ENCODE data around the gene GIN1. TPM values are rescaled to one million over a fixed set of nuclear protein-coding genes. Genes with fewer than 3 reads are reported as not detected.
"Not testable (repeated sequence)": the region's sequence is repeated elsewhere in the genome, so short reads cannot be mapped to it uniquely, and the experiment has no call there.

GIN1 gene
- total RNA-seq (1 to 10 TPM; 2.7 to 6.2 (median 4.2) TPM), polyA plus RNA-seq (1 to 10 TPM; 2.2 to 2.3 TPM)

- intact Hi-C loops (cut with DNase I): no loop called here
- Histone ChIP-seq H3K9me3 (no peaks in the 10 kb centered on the region), H3K27ac (peak within 1 kb of the TSS; percentile 92 to 97 (median 94)), H3K4me1 (peaks cover 0 to 25% (median 24%) of the 10 kb centered on the region in 3 donors), H3K27me3 (no peaks in the 10 kb centered on the region), H3K4me3 (peak within 1 kb of the TSS; percentile 50 to 76 (median 68)), H3K36me3 (no peaks in the 10 kb centered on the region)
- 0 to 1% methylated on average over 46 of the region's 46 CpGs for WGBS, 2 donors
- ATAC-seq (peak; percentile 95 to 98 (median 97)), FAIRE-seq (peak; percentile 90), DNase-seq (peak; percentile 89 to 98 (median 94))
- no peak for TF ChIP-seq CTCF (IDR thresholded peaks at IDR 0.05)
Measured at GRCh38 chr5:103119765-103120606, at the start of gene GIN1, which contains the start of gene PPIP5K2. Gene GIN1 (minus strand): TSS chr5:103120138. CDS start chr5:103108707, 11,431 bp downstream. Gene PPIP5K2 (plus strand): TSS chr5:103120301. CDS start chr5:103129590, 9,289 bp downstream.

GRCh38 chr5:103166706-103167105 is 46.8 kb upstream of the GIN1 start:
- FAIRE-seq (no peak), DNase-seq (no peak), ATAC-seq (no peak)
- Histone ChIP-seq H3K36me3 (peaks cover 0 to 9% (median 0%) of the 10 kb centered on the region in 3 donors), H3K27ac (no peak overlapping the region), H3K4me3 (no peak overlapping the region), H3K9me3 (no peaks in the 10 kb centered on the region), H3K4me1 (no peaks in the 10 kb centered on the region), H3K27me3 (no peaks in the 10 kb centered on the region)
- intact Hi-C loops (cut with DNase I): no loop called here
- TF ChIP-seq CTCF (IDR thresholded peaks at IDR 0.05): no peak

DNA sequence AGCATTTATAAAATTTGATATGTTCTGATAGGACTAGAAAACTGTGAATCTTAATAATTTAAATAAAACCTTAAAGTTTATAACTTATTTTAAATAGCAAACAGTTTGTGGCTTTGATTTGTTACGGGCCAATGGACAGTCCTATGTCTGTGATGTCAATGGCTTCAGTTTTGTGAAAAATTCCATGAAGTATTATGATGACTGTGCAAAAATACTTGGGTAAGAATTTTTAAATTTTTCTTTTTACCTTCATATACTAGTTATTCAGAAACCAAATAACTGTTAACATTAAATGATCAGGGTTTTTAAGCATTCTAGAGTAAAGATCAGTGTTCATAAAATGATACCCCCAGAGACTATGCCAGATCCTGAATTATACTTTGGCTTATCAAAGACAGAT is 31.2 kb upstream of the GIN1 start:
- FAIRE-seq (no peak), DNase-seq (no peak), ATAC-seq (no peak)
- Histone ChIP-seq H3K27ac (no peak overlapping the region), H3K4me1 (no peaks in the 10 kb centered on the region), H3K36me3 (peaks cover 0 to 22% (median 0%) of the 10 kb centered on the region in 3 donors), H3K9me3 (no peaks in the 10 kb centered on the region), H3K27me3 (no peaks in the 10 kb centered on the region), H3K4me3 (no peak overlapping the region)
- WGBS, 2 donors: 98 to 99% methylated on average over 1 of the region's 1 CpG
- no peak for TF ChIP-seq CTCF (IDR thresholded peaks at IDR 0.05)
- intact Hi-C loops (cut with DNase I): no loop called here

GRCh38 chr5:103148213-103148612 is 28.3 kb upstream of the GIN1 start:
- DNase-seq (no peak), ATAC-seq (no peak), FAIRE-seq (no peak)
- no peak for TF ChIP-seq CTCF (IDR thresholded peaks at IDR 0.05)
- Histone ChIP-seq H3K27me3 (no peaks in the 10 kb centered on the region), H3K4me3 (no peak overlapping the region), H3K27ac (no peak overlapping the region), H3K4me1 (no peaks in the 10 kb centered on the region), H3K9me3 (no peaks in the 10 kb centered on the region), H3K36me3 (peaks cover 0 to 19% (median 0%) of the 10 kb centered on the region in 3 donors)
- intact Hi-C loops (cut with DNase I): no loop called here
- 95% methylated on average over 1 of the region's 1 CpG for WGBS, 2 donors

- H3K4me3 ChIP-seq: no peak overlapping the region
- H3K27me3 ChIP-seq: no peaks in the 10 kb centered on the region
- no peak overlapping the region for H3K27ac ChIP-seq
- FAIRE-seq (no peak), ATAC-seq (no peak), DNase-seq (no peak)
- H3K4me1 ChIP-seq: no peaks in the 10 kb centered on the region
- peaks cover 0 to 8% (median 0%) of the 10 kb centered on the region in 3 donors for H3K36me3 ChIP-seq
- no peaks in the 10 kb centered on the region for H3K9me3 ChIP-seq
- TF ChIP-seq CTCF (IDR thresholded peaks at IDR 0.05): no peak
- intact Hi-C loops (cut with DNase I): no loop called here
Measured at GRCh38 chr5:103145196-103145595, 25.3 kb upstream of the GIN1 start.

DNA sequence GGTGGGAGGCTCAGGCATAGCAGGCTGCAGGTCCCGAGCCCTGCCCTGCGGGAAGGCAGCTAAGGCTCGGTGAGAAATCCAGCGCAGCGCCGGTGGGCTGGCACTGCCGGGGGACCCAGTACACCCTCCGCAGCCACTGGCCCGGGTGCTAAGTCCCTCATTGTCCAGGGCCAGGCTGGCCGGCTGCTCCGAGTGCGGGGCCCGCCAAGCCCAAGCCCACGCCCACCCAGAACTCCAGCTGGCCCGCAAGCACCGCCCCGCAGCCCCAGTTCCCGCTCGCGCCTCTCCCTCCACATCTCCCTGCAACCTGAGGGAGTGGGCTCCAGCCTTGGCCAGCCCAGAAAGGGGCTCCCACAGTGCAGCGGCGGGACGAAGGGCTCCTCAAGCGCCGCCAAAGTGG is 22.2 kb upstream of the GIN1 start:
- ATAC-seq; intact Hi-C loops (cut with DNase I); FAIRE-seq; H3K27ac ChIP-seq; H3K4me1 ChIP-seq; H3K4me3 ChIP-seq; H3K36me3 ChIP-seq; H3K27me3 ChIP-seq; H3K9me3 ChIP-seq: not testable (repeated sequence)
- DNase-seq: peak in 2 of 6 donors; percentile 14 to 63
- 98% methylated on average over 14 to 25 of the region's 25 CpGs for WGBS, 2 donors
